HG03139 (cell line): Measurements from ENCODE around the gene PRUNE2.

Experiments used
- ATAC-seq: cut with Tn5 transposase; IDR thresholded peaks from one replicate; pipeline ENCODE4 v1.9.1; 2021; ENCODE audit not compliant: unreplicated experiment

PRUNE2 gene

GRCh38 chr9:76737154-76737902, 168.6 kb downstream of the PRUNE2 start:
- no peak for ATAC-seq

- ATAC-seq = no peak
Observed at GRCh38 chr9:76734716-76735115, 171.2 kb downstream of the PRUNE2 start.

GRCh38 chr9:76733096-76733495, 172.8 kb downstream of the PRUNE2 start:
- ATAC-seq = no peak

- no peak for ATAC-seq
Observed at GRCh38 chr9:76732341-76732958, 173.5 kb downstream of the PRUNE2 start.

GRCh38 chr9:76730801-76731200, 175.1 kb downstream of the PRUNE2 start:
- no peak for ATAC-seq

- ATAC-seq = no peak
Observed at GRCh38 chr9:76729980-76730737, 175.8 kb downstream of the PRUNE2 start.

- no peak for ATAC-seq
Observed at GRCh38 chr9:76729116-76729515, 176.8 kb downstream of the PRUNE2 start.

GRCh38 chr9:76725885-76726284, 180.0 kb downstream of the PRUNE2 start:
- no peak for ATAC-seq

- no peak for ATAC-seq
Observed at GRCh38 chr9:76725011-76725546, 180.8 kb downstream of the PRUNE2 start.

- no peak for ATAC-seq
Observed at GRCh38 chr9:76720245-76720644, 185.7 kb downstream of the PRUNE2 start.

- no peak for ATAC-seq
Observed at GRCh38 chr9:76718166-76718565, 187.7 kb downstream of the PRUNE2 start.

GRCh38 chr9:76717613-76718012, 188.3 kb downstream of the PRUNE2 start:
- no peak for ATAC-seq

GRCh38 chr9:76717176-76717575, 188.7 kb downstream of the PRUNE2 start:
- no peak for ATAC-seq

- no peak for ATAC-seq
Observed at GRCh38 chr9:76716085-76716672, 189.7 kb downstream of the PRUNE2 start.

GRCh38 chr9:76713381-76713780, 192.5 kb downstream of the PRUNE2 start:
- no peak for ATAC-seq

- no peak for ATAC-seq
Observed at GRCh38 chr9:76709020-76709419, 196.9 kb downstream of the PRUNE2 start.

GRCh38 chr9:76707510-76707909, 198.4 kb downstream of the PRUNE2 start:
- ATAC-seq = no peak

GRCh38 chr9:76704593-76705204, 201.2 kb downstream of the PRUNE2 start:
- no peak for ATAC-seq

GRCh38 chr9:76703270-76703669, 202.6 kb downstream of the PRUNE2 start:
- ATAC-seq = no peak

- ATAC-seq = no peak
Observed at GRCh38 chr9:76701441-76702039, 204.4 kb downstream of the PRUNE2 start.
